Left forelimb (tissue), 1 donor: ENCODE results near the gene PYCR2.
"Not testable (repeated sequence)": the region's sequence is repeated elsewhere in the genome, so short reads cannot be mapped to it uniquely, and the experiment has no call there.

Source experiments
- DNase-seq: peaks from one replicate; pipeline ENCODE4 v3.0.0-alpha.2; 2018; ENCODE audit warnings: low spot score

PYCR2 gene

GRCh38 chr1:225890346-225891228 lies 33.5 kb downstream of the PYCR2 start:
- DNase-seq: no peak

GRCh38 chr1:225889743-225890142 lies 34.3 kb downstream of the PYCR2 start:
- no peak for DNase-seq

GRCh38 chr1:225888898-225889601 lies 35.0 kb downstream of the PYCR2 start, which contains the start of gene LEFTY1:
Gene LEFTY1 (minus strand): TSS chr1:225889146. CDS start chr1:225889066, 80 bp downstream.
- no peak for DNase-seq

DNA sequence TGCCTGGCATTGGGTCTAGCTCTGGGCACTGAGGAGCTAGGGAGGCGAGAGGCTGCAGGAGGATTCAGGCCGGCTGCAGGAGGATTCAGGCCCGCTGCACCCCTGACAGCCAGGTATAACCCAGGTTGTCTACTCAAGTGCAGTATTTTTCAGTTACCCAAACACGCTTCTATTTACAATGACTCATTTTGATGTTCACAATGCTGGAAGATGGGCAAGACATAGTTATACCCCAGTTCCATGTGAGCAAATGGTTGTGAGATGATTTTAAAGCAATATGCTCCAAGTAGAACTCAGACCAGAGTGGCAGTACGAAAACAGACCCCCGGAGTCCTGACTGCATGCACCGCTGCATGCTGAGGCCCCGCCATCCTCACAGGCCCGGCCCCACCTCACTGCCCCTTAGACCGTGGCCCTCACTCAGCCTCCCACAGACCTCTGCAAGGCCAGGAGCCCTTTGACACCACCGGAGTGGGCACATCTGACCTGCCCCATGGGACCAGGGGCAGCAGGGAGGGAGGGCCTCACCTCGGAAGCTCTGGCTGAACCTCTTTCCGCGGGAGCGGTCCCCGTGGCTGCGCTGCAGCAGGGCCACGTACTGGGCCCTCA lies 35.7 kb downstream of the PYCR2 start:
- no peak for DNase-seq

- DNase-seq: not testable (repeated sequence)
Measured at GRCh38 chr1:225887554-225888288, 36.3 kb downstream of the PYCR2 start.

DNA sequence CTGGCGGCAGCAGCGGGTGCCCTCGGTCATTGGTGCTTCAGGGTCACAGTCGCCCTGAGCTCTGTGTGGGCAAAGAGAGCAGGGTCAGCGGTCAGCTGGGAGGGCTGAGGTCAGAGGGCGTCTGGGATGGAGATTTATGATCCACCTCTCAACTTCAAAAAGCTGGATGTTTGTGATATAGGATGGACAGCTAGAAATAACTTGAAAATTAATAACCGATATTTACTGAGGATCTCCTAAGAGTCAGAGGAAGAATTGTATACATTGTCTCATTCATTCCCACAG lies 37.1 kb downstream of the PYCR2 start:
- no peak for DNase-seq

- DNase-seq: no peak
Measured at GRCh38 chr1:225886159-225887029, 37.7 kb downstream of the PYCR2 start.

- DNase-seq: no peak
Measured at GRCh38 chr1:225885336-225885735, 38.7 kb downstream of the PYCR2 start.

GRCh38 chr1:225883616-225884265 lies 40.3 kb downstream of the PYCR2 start:
- no peak for DNase-seq

DNA sequence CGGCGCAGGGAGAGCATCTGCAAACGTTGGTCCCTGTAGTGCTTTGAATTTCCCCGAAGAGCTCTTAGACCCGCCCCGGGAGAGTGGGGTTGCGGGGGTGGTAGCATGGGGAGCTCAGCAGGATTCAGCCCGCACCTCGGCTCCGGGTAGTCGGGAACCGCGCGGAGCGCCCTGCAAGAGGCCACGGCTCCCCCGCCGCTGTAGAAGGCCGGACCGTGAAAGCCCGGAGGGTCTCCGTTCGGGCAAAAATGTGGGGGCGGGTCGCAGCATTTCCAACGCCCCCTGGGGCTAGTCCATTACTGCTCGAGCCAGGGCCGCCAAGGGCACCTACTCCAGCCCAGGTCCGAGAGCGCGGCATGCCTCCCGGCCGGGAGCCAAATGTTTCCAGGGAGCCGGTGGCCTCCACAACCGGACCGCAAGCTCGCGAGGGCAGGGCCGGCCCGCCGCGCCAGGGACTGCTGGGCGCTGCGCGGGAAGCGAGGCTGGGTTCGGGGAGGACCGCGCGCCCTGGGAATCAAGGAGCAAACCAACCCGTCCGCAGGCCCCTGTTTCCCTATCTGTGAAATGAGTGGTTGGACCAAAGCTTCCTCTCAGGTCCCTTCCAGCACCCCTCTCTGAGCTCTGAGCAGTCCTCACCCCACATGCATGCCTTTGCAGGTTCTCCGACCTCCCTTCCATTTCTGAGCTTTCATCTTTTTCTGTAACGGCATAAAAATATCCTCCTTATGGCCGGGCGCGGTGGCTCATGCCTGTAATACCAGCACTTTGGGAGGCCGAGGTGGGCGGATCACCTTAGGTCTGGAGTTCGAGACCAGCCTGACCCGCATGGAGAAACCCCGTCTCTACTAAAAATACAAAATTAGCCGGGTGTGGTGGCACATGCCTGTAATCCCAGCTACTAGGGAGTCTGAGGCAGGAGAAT lies 41.1 kb downstream of the PYCR2 start:
- DNase-seq: peak; percentile 74

- peak; percentile 92 for DNase-seq
Measured at GRCh38 chr1:225881959-225882693, 41.9 kb downstream of the PYCR2 start, which contains the start of gene TMEM63A. Gene TMEM63A (minus strand): TSS chr1:225882380. CDS start chr1:225877580, 4,800 bp downstream.

GRCh38 chr1:225881081-225881958 lies 42.7 kb downstream of the PYCR2 start:
- no peak for DNase-seq

DNA sequence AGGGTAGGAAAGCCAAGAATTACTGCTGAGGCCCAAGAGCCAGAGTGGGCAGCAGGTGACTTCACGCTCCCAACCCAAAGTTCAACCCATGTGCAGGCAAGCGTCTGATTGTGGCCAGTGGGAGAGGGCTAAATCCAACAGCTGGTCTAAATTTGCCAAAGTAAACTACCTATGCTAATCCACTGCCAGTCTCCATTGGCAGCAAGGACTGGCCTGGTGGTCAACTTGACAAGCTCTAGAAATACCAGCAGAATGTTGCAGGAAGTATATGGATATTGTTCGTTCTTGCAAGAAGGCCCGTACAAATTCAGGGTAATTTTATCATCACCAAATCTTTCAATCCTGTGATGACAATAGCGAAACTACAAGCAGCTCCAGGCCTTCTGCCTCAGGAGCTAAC lies 43.4 kb downstream of the PYCR2 start:
- DNase-seq: no peak

GRCh38 chr1:225880222-225880588 lies 43.8 kb downstream of the PYCR2 start:
- DNase-seq: no peak

DNA sequence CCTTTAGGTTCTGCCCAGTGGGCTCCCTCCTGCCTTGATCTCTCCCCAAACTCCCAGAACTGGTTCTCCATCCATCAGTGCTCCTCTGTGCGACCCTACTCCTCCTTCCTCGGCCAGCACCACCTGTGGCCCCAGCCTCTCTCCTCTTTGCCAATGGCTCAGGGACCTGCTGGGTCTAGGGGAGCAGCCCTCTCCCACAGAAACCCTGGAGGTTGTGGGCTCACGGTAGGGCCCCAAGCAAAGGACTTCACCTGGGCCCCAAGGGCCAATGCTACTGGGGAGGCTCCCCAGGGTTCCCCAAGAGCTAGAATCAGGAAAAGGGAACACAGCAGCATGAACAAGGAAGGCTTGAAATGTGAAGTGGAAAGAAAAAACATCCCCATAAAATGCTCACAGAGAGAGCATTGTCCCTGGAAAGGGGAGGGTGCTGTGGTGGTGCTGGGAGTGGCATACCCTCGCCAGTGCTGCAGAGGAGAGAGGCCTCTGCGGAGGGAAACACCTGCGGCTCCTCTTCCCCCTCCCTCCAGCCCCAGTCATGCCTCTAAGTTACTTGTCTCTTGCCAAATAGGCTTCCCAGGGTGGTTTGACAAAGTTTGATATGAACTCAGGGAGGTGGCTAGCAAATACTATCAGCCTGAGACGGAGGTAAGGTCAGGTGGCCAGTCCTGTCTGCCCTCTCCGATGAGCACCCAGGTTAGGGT lies 44.4 kb downstream of the PYCR2 start:
- DNase-seq: no peak

GRCh38 chr1:225878282-225878681 lies 45.8 kb downstream of the PYCR2 start:
- DNase-seq: no peak

- DNase-seq: no peak
Measured at GRCh38 chr1:225877580-225877979, 46.5 kb downstream of the PYCR2 start.
